NCI-H82 (cell line): Measurements from ENCODE around the gene POLR3GL.

Source experiments
- DNase-seq: peaks from one replicate; lab custom pipeline; 2025; lab: John Stamatoyannopoulos, UW

Gene POLR3GL

GRCh38 chr1:145949219-145949618, 15.3 kb upstream of the POLR3GL start:
- DNase-seq, result peak; percentile 67

GRCh38 chr1:145951526-145951925, 13.0 kb upstream of the POLR3GL start:
- DNase-seq, result no peak

- DNase-seq, result no peak
Observed at GRCh38 chr1:145952903-145953302, 11.6 kb upstream of the POLR3GL start.

- no peak for DNase-seq
Observed at GRCh38 chr1:145953861-145954260, 10.6 kb upstream of the POLR3GL start.

GRCh38 chr1:145955436-145955835, 9.1 kb upstream of the POLR3GL start:
- DNase-seq, result no peak

GRCh38 chr1:145956361-145956760, 8.1 kb upstream of the POLR3GL start:
- no peak for DNase-seq

GRCh38 chr1:145956781-145957442, 7.6 kb upstream of the POLR3GL start:
- no peak for DNase-seq

GRCh38 chr1:145957443-145958319, 6.8 kb upstream of the POLR3GL start, which contains the start of gene LIX1L:
TSS of gene LIX1L (minus strand) at chr1:145958017. CDS start at chr1:145957927, 90 bp downstream.
- DNase-seq, result peak; percentile 100

GRCh38 chr1:145958734-145959133, 5.8 kb upstream of the POLR3GL start:
- no peak for DNase-seq

GRCh38 chr1:145959333-145959732, 5.2 kb upstream of the POLR3GL start:
- DNase-seq, result peak; percentile 49

- DNase-seq, result peak; percentile 90
Observed at GRCh38 chr1:145959957-145960467, 4.5 kb upstream of the POLR3GL start.

- DNase-seq, result peak; percentile 95
Observed at GRCh38 chr1:145960468-145961108, 3.9 kb upstream of the POLR3GL start.

GRCh38 chr1:145961109-145961424, 3.4 kb upstream of the POLR3GL start:
- DNase-seq, result peak; percentile 64

GRCh38 chr1:145961425-145962156, 2.9 kb upstream of the POLR3GL start:
- DNase-seq, result peak; percentile 81

- peak; percentile 58 for DNase-seq
Observed at GRCh38 chr1:145962157-145963102, 2.1 kb upstream of the POLR3GL start.

- DNase-seq, result no peak
Observed at GRCh38 chr1:145963265-145964019, 1.0 kb upstream of the POLR3GL start.

- no peak for DNase-seq
Observed at GRCh38 chr1:145965119-145965744, 742 bp downstream of the POLR3GL start.

- no peak for DNase-seq
Observed at GRCh38 chr1:145967288-145967687, 2.8 kb downstream of the POLR3GL start.

GRCh38 chr1:145972580-145972979, 8.1 kb downstream of the POLR3GL start:
- no peak for DNase-seq

GRCh38 chr1:145974721-145975120, 10.2 kb downstream of the POLR3GL start:
- no peak for DNase-seq
